GM23248 (cell line): ENCODE data around the gene UMODL1. TPM values are rescaled to one million over a fixed set of nuclear protein-coding genes. Genes with fewer than 3 reads are reported as not detected.

Experiments
- DNase-seq: peaks from one replicate; pipeline ENCODE4 v3.0.0-alpha.2; 2015
- H2AFZ ChIP-seq: fragments of 200-600 bp; sonication (generic); 2 replicates; pipeline ENCODE4 v1.6.1; 2016; ENCODE audit warnings: antibody characterized with exemption
- H3F3A ChIP-seq: fragments of 200-600 bp; sonication (generic); 2 replicates; pipeline ENCODE4 v1.6.1; 2016; ENCODE audit warnings: mild to moderate bottlenecking, antibody characterized with exemption, mixed run types; ENCODE audit not compliant: insufficient read depth
- H3K27ac ChIP-seq: fragments of 200-600 bp; sonication (generic); 2 replicates; pipeline ENCODE4 v1.5.1; 2016; ENCODE audit warnings: mild to moderate bottlenecking
- H3K27me3 ChIP-seq: fragments of 200-600 bp; sonication (generic); replicated peaks from 2 replicates; pipeline ENCODE4 v1.6.1; 2016; ENCODE audit warnings: mild to moderate bottlenecking; ENCODE audit not compliant: insufficient read depth
- H3K36me3 ChIP-seq: fragments of 200-600 bp; sonication (generic); 2 replicates; pipeline ENCODE4 v1.6.1; 2016; ENCODE audit warnings: low read depth, mild to moderate bottlenecking
- H3K4me1 ChIP-seq: fragments of 200-600 bp; sonication (generic); 2 replicates; pipeline ENCODE4 v1.6.1; 2016; ENCODE audit warnings: mild to moderate bottlenecking; ENCODE audit not compliant: insufficient read depth
- H3K4me2 ChIP-seq: fragments of 200-600 bp; sonication (generic); one replicate; pipeline ENCODE4 v1.6.1; 2016; ENCODE audit warnings: mild to moderate bottlenecking; ENCODE audit not compliant: unreplicated experiment
- H3K4me3 ChIP-seq: fragments of 200-600 bp; sonication (generic); 2 replicates; pipeline ENCODE4 v1.5.1; 2016; ENCODE audit warnings: mild to moderate bottlenecking
- H3K79me2 ChIP-seq: fragments of 200-600 bp; sonication (generic); 2 replicates; pipeline ENCODE4 v1.6.1; 2016; ENCODE audit warnings: mild to moderate bottlenecking; ENCODE audit not compliant: insufficient read depth
- H3K9ac ChIP-seq: fragments of 200-600 bp; sonication (generic); 2 replicates; pipeline ENCODE4 v1.6.1; 2016; ENCODE audit warnings: mild to moderate bottlenecking
- H3K9me2 ChIP-seq: fragments of 200-600 bp; sonication (generic); 2 replicates; pipeline ENCODE4 v1.6.1; 2016; ENCODE audit warnings: mixed run types, mild to moderate bottlenecking, moderate library complexity; ENCODE audit not compliant: insufficient read depth
- H3K9me3 ChIP-seq: fragments of 200-600 bp; sonication (generic); one replicate; pipeline ENCODE4 v1.6.1; 2017; ENCODE audit warnings: low read depth
- H4K20me1 ChIP-seq: fragments of 200-600 bp; sonication (generic); 2 replicates; pipeline ENCODE4 v1.6.0; 2016; ENCODE audit not compliant: insufficient read depth
- EZH2 ChIP-seq: fragments of 200-600 bp; sonication (generic); IDR thresholded peaks from 2 replicates; pipeline ENCODE4 v1.6.1; 2018; ENCODE audit warnings: antibody characterized with exemption, mild to moderate bottlenecking; ENCODE audit not compliant: insufficient read depth, poor library complexity, severe bottlenecking
- EZH2phosphoT487 ChIP-seq: fragments of 200-600 bp; sonication (generic); IDR thresholded peaks from 2 replicates; pipeline ENCODE4 v1.6.1; 2018; ENCODE audit warnings: antibody characterized with exemption, moderate library complexity, mild to moderate bottlenecking, low read depth; ENCODE audit not compliant: insufficient read depth
- WGBS, 2 experiments: methylation state at CpG; one replicate each; pipeline ENCODE4 v1.1.6; 2015 to 2017; ENCODE audit warnings: low lambda C conversion rate in 2 of 2, low coverage in 1 of 2; ENCODE audit errors: missing lambda C conversion rate in 2 of 2; 5-methylcytosine and 5-hydroxymethylcytosine counted together
- in situ Hi-C: fragments of 300-500 bp; cut with MboI; formaldehyde crosslinking; loops from 2 replicates; pipeline ENCODE4 v1.15.0; 2020
- polyA plus RNA-seq: library from polyadenylated mRNA; unstranded; fragments of >200 nt; fragmentation: Nextera tagmentation; extraction: Ambion mirVana; gene quantifications from 2 replicates; pipeline ENCODE4 v1.2.1, GENCODE V29; 2016
- total RNA-seq: library from RNA; depleted of rRNA; stranded (reverse); fragments of >200 nt; shearing (Covaris generic); gene quantifications from 2 replicates; pipeline ENCODE4 v1.2.3, GENCODE V29; 2014

Gene UMODL1
- total and polyA plus RNA-seq, 2 experiments from 2014 or later = not detected

- Histone ChIP-seq H3K36me3 (no peaks in the 10 kb centered on the region), H4K20me1 (no peaks in the 10 kb centered on the region), H3K4me2 (no peak overlapping the region), H3K9ac (no peak overlapping the region), H3K27me3 (no peaks in the 10 kb centered on the region), H3K27ac (no peak overlapping the region), H3K9me2 (no peaks in the 10 kb centered on the region), H3K4me1 (peaks cover 17% of the 10 kb centered on the region), H3K9me3 (no peaks in the 10 kb centered on the region), H3K79me2 (no peaks in the 10 kb centered on the region), H3K4me3 (no peak overlapping the region), H3F3A (peaks cover 14% of the 10 kb centered on the region), H2AFZ (no peak overlapping the region)
- WGBS, 2 experiments = 93 to 96% methylated on average over 11 of the region's 11 CpGs
- no peak for TF ChIP-seq EZH2phosphoT487
- TF ChIP-seq EZH2 = no peak
- in situ Hi-C loops = no loop called here
- no peak for DNase-seq
These were observed 12.4 kb upstream of the UMODL1 start for GRCh38 chr21:42058631-42059111.

- no peak overlapping the region for H2AFZ ChIP-seq
- peaks cover 14% of the 10 kb centered on the region for H3F3A ChIP-seq
- H3K36me3 ChIP-seq = no peaks in the 10 kb centered on the region
- peaks cover 17% of the 10 kb centered on the region for H3K4me1 ChIP-seq
- no peak for DNase-seq
- TF ChIP-seq EZH2phosphoT487 = no peak
- no peak for TF ChIP-seq EZH2
- H3K4me2 ChIP-seq = no peak overlapping the region
- no peaks in the 10 kb centered on the region for H3K27me3 ChIP-seq
- H3K9ac ChIP-seq = no peak overlapping the region
- no peaks in the 10 kb centered on the region for H3K9me3 ChIP-seq
- no peak overlapping the region for H3K4me3 ChIP-seq
- WGBS, 2 experiments = 95 to 96% methylated on average over 9 of the region's 9 CpGs
- H4K20me1 ChIP-seq = no peaks in the 10 kb centered on the region
- in situ Hi-C loops = no loop called here
- no peak overlapping the region for H3K27ac ChIP-seq
- H3K9me2 ChIP-seq = no peaks in the 10 kb centered on the region
- H3K79me2 ChIP-seq = no peaks in the 10 kb centered on the region
These were observed 12.0 kb upstream of the UMODL1 start for GRCh38 chr21:42059141-42059540.

GRCh38 chr21:42059721-42060120, 11.4 kb upstream of the UMODL1 start:
- Histone ChIP-seq H3K79me2 (no peaks in the 10 kb centered on the region), H3K9ac (no peak overlapping the region), H3K36me3 (no peaks in the 10 kb centered on the region), H3K27ac (no peak overlapping the region), H3K9me2 (no peaks in the 10 kb centered on the region), H2AFZ (no peak overlapping the region), H3F3A (peaks cover 14% of the 10 kb centered on the region), H4K20me1 (no peaks in the 10 kb centered on the region), H3K4me2 (no peak overlapping the region), H3K4me3 (no peak overlapping the region), H3K27me3 (no peaks in the 10 kb centered on the region), H3K4me1 (peaks cover 17% of the 10 kb centered on the region), H3K9me3 (no peaks in the 10 kb centered on the region)
- no peak for DNase-seq
- in situ Hi-C loops = no loop called here
- 82 to 87% methylated on average over 9 of the region's 10 CpGs for WGBS, 2 experiments
- TF ChIP-seq EZH2phosphoT487 (no peak), EZH2 (no peak)

GRCh38 chr21:42060166-42060565, 11.0 kb upstream of the UMODL1 start:
- H3F3A ChIP-seq = peaks cover 14% of the 10 kb centered on the region
- H3K9ac ChIP-seq = no peak overlapping the region
- in situ Hi-C loops = no loop called here
- no peak overlapping the region for H2AFZ ChIP-seq
- no peak overlapping the region for H3K27ac ChIP-seq
- no peak overlapping the region for H3K4me2 ChIP-seq
- H3K9me3 ChIP-seq = no peaks in the 10 kb centered on the region
- H3K79me2 ChIP-seq = no peaks in the 10 kb centered on the region
- H3K4me3 ChIP-seq = no peak overlapping the region
- 90 to 97% methylated on average over 15 of the region's 15 CpGs for WGBS, 2 experiments
- no peak for DNase-seq
- no peaks in the 10 kb centered on the region for H4K20me1 ChIP-seq
- no peaks in the 10 kb centered on the region for H3K36me3 ChIP-seq
- peaks cover 17% of the 10 kb centered on the region for H3K4me1 ChIP-seq
- TF ChIP-seq EZH2phosphoT487 (no peak), EZH2 (no peak)
- no peaks in the 10 kb centered on the region for H3K27me3 ChIP-seq
- H3K9me2 ChIP-seq = no peaks in the 10 kb centered on the region
